COLO668 (cell line): Measurements from ENCODE around the gene SLC39A8.
"Not testable (repeated sequence)": the region's sequence is repeated elsewhere in the genome, so short reads cannot be mapped to it uniquely, and the experiment has no call there.

Experiments used
- DNase-seq: peaks from one replicate; lab custom pipeline; 2025; ENCODE audit not compliant: unreplicated experiment; lab: John Stamatoyannopoulos, UW

SLC39A8 gene

DNA sequence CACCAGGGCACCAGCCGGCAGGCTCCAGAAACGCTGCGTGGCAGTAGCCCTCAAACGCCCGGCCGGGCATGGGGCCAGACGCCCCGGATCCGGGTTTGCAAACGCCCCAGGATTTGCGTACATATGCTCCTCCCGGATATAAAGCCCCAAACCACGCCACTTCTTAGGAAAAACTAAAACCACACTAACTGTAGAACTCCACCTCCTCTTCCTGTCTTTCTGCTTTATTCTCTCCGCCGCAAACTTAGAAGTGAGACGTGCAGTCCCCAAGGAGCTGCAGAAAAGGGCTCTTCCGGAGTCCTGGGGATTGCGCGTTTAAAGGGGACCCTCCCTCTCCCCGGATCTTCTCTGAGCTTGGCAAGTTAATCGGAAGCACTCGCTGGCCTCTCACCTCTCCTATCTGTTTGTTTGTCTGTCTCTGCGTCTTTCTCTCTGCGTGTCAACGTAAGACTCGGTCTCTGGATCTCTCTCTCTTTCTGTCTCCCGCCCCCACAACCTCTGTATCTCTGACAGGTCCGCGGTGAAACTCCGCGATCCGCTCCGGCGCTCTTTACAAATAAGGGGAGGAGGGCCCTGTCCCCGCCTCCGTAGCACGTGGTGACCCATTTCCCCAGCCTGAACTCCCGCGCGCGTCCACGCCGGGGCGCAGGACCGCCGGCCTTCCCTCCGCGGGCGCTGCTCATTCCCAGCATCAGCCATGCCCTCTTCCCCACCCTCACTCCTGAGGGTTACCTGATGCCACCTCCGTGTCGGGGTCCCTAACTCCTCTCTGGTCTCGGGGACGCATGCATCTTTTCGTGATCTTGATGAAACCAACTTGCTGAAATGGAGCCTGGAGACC is at the start of gene SLC39A8:
TSS of gene SLC39A8 (minus strand) at position 529 of the 841 bp plus-strand sequence. CDS start 820 bp downstream, outside the sequence.
- DNase-seq = peak; percentile 91

DNA sequence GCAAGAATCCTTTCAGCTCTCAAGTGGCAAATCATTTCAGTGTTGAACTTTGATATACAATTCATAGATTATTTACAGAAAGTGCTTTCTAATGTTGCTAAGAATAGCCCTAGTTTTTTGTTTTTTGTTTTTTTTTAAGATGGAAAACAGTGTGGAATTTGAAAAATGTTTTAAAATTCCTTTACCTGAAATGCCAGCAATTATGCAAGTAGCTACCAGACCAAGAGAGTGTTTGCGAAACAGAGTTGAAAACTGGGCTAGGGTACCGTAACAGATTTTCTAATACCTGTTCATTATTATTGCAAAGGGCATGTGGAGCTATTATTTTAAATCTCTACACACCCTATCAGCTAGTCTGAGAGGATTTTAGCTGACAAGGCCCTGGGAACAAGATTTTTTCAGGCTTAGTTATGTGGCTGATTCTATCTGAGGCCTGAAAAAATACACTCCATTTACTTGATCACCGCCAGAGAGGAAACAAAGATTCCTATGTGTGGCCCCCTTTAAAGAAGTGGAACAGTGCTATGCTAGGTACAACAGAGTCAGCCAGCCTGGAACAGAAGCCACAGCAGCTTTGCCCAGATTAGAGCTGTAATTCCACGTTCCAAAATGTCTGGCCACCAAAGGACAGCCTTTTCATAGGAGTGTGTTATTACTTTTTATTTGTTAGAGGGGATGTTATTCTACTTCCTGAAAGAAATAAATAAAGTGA is 46.9 kb upstream of the SLC39A8 start:
- no peak for DNase-seq

DNA sequence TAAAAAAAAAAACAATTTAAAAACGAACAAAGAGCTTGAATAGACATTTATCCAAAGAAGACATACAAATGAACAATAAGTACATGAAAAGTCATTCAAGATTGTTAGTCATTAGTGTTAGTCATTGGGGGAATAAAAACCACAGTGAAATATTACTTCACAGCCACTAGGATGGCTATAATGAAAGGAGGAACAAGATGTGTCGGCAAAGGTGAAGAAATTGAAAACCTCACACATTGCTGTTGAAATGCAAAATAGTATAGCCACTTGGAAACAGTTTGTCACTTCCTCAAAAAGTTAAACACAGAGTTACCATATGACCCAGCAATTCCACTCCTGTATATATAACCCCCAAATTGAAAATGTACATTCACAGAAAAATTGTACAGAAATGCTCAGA is 45.2 kb upstream of the SLC39A8 start:
- DNase-seq = no peak

DNA sequence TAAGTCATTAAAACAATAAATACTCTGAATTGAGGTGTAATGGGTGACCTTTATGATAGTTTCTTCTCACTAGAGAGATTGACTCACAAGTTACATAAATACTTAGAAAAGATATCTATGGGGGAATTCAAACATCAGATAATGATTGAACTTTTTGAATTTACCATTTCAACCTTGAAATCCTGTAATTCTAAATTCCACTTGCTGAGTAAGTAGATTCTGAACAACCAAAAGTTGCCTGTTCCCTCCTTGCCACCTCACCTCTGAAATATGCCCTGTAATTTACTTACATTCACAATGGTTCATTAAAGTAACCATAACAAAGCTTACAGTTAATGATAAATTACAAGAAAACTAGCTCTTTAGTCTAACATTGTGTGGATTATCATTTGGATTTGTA is 43.3 kb upstream of the SLC39A8 start:
- DNase-seq = no peak

DNA sequence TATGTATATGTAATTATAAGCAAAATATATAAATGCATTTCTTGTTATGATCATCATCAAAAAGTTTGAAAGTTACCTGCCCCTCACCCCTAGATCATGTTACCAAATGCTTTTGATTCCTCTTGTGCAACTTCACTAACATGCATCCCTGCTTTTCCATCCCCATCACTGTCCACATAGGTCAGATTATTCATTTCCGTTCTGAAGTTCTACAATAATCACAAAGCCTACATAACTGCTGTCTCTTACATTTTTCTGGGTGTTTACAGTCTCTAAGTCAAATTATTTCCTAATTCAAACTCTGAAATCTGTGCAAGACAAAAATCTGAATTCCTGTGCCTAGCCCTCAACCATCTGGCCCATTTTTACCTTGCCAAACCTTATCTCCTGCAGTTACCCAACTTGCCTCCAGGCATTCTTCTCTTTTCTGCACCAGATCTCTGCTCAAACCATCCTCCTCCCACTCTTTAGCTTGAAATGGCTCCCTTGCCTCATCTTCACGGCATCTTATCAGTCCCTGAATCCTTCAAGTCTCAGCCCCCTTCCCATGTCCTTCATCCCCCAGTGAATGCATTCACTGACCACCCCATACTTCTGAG is 42.4 kb upstream of the SLC39A8 start:
- DNase-seq = no peak

DNA sequence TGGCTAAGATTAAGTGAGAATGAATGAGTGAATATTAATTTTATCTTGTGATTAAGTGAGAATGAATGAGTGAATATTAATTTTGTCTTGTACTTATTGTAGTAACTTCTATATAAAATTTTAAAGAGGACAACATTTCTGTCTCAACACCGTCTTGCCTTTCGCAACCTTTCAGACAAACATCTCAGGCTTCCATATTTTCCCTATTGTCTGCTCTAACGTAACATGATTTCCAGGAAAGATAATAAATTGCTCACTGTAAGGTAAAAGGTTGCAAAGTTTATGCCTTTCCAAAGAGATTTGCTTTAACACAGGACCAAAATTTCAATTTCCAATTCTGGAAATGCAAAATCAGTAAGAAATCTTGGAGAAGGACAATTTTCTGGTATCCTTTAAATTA is 41.7 kb upstream of the SLC39A8 start:
- no peak for DNase-seq

DNA sequence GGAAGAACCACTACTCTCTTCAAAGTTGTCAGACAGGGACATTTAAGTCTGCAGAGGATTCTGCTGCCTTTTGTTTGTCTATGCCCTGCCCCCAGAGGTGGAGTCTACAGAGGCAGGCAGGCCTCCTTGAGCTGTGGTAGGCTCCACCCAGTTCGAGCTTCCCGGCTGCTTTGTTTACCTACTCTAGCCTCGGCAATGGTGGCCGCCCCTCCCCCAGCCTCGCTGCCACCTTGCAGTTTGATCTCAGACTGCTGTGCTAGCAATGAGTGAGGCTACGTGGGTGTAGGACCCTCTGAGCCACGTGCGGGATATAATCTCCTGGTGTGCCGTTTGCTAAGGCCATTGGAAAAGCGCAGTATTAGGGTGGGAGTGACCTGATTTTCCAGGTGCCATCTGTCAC is 35.0 kb upstream of the SLC39A8 start:
- DNase-seq = not testable (repeated sequence)

DNA sequence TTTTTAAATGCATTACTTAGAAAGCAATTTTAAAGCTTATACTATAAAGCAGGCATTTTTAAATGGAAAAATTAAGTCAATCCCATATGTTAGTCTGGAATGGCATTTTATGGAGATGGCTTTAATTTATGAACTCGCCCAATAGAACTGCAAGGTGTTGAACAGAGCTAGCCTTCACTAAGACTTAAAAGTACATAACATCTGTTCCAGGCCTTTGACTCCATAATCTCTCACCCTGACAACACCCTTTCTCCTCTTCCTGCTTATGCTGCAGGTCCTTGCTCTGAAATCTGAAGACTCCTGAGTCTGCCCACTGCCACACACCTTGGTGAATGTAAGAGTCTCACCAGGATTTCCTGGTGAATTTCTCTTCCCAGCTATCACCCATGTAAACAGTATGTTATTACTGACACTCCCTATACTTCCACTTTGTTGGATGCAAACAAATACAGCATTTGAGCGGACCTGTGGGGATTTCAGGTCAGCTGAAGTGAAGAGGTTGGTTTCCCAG is 17.7 kb upstream of the SLC39A8 start:
- no peak for DNase-seq

DNA sequence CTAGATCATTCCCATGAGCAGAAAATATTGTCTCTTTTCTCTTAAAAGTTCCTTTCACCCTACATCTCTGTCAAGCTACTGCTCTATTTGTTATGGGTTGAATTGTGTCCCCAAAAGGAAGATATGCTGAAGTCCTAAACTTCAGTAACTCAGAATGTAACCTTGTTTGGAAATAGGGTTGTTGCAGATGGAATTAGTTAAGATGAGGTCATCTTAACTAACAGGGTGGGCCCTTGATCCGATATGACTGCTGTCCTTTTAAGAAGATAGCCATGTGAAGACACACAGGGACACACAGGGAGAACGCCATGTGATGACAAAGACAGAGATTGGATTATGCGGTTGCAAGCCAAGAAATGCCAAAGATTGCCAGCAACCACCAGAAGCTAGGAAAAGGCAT is 12.8 kb upstream of the SLC39A8 start:
- no peak for DNase-seq

DNA sequence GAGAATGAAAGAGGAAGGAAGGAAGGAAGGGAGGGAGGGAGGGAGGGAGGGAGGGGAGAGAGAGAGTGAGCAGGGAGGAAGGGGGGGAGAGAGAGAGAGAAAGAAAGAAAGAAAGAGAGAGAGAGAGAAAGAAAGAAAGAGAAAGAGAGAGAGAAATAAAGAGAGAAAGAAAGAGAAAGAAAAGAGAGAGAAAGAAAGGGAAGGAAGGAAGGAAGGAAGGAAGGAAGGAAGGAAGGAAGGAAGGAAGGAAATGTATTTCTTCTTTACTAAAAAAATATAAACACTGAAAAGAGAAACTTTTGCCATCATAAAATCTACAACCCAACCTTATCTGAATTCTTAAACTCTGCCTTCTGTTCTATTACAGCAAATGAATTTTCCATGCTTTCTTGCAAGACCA is 12.4 kb upstream of the SLC39A8 start:
- not testable (repeated sequence) for DNase-seq

DNA sequence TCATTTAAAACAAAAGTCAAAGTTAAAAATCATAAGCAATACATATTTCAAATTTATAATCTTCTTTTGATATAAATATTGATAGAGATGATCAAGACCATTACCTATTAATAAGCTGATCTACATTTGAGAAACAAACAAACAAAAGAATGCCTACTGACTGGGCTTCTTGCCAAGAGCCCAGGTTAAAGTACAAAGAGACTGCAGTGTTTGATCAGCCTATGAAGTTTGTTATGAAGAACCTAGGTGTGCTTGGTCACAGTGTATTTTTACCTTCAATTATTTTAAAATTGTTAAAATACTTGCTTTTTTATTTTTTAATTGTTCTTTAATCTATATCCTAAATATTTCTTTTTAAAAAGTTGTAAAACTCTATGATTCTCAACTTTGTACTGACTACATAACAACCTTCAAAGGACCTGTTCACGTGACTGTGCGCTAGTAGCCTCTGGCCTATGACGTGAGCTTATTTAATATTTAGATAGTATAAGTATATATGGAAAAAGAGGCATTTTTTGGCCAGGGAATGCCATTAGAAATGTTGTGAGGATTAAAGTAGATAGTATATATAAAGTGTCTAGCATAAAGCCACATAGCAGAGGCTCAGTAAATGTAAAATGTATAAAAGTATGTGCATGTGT is 11.4 kb upstream of the SLC39A8 start:
- DNase-seq = peak; percentile 37

DNA sequence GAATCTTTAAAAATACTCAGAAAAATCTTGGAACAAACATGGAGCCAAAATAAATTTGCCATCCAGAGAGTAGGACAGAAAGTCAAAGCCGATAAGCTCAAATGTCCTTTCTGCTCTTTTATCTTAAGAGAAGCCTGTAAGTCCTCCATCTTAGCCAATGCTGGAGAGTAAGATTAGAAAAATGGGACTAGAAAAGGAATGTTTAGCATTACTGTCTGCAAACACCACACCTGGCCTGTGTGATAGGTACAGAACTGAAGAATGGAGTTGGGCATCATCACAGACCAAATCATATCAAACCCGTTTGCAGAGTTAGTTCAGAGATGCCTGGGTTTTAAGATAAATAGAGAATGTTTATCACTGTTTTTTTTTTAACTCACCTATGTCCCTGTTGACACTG is 10.5 kb upstream of the SLC39A8 start:
- no peak for DNase-seq

DNA sequence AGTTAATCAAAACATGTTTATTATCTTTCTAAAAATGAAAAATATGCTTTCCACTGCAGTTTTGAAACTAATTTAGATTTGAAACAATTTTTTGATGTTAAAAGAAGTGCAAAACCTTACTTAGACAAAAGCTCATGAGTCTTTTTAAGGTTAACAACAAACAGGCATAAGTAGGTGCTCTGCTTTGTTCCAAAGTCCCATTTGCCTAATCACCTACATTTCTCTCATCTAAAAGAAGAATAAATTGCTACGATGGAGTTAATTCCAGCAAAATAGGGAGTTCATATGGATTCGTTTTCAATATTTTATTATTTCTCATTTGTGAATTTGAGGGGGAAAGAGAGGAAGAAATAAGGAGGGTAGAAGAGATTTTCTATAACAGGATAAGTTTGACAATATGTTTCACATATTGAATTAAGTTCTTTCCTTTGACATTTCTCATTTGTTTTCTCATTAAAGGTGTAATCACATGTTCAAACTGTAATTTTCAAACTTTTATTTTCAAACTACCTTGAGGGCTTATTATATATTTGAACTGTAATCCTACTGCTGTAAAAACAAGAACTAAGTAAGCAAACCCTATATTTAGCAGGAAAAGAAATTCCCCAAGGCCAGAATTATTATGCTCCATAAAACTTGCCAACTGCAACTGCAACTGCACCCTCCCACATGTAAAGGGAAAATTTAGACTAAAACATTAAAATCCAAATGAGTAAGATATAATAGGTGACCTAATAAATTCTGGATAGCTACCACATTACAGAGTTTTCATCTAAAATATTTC is 9.6 kb upstream of the SLC39A8 start:
- DNase-seq = no peak

DNA sequence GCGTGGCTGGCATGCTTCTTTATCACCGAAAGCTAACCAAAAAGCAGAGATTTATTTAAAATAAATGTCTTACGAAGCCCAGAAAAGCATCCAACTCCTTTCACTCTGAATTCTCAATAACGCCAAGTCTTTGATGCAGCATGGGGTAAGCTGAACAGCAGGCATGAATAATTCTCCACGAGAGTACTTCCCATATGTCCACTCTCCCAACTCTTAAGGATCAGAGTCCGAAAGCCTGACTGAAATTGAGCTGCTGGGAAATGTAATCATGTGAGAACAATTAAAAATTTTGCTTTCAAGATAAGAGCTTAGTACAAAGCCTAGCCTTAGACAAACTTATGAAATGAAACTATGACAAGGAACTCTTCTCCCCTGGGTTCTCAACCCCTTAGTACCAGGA is 7.5 kb upstream of the SLC39A8 start:
- no peak for DNase-seq

DNA sequence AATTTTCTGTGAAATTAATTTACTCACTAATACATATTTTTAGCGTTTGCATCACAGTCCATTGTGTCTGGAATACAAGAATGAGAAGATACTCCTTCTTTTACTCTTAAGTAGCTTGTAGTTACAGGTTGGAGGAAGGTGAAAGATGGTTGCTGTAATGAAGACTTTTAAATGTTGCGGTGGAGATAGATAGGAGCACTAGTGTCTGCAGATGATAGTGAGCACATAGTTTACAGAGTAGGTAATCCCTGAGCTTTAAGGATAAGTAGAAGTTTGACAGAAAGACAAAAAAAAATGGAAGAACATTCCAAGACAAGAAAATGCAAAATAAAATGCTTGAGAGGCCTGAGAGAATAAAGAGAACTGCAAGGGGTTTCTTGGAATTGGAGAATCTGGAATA is 5.4 kb upstream of the SLC39A8 start:
- no peak for DNase-seq

DNA sequence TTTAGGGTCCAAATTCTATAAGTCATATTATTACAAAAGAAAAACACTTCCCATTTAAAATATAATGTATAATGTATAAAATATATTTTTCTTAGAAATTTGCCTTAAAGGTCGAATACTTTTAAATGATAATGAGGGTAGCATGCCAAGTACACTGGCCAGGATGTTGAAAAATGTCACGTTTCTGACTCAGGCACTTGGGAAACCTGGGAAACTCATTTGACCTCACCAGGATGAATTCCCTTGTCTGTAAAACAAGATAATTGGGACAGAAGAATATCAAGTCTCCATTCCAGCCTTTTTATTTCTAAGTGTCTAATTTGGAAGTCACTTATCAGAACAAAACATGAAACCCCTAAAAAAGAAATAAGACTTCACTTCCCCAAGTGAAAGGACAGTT is 3.4 kb upstream of the SLC39A8 start:
- no peak for DNase-seq

DNA sequence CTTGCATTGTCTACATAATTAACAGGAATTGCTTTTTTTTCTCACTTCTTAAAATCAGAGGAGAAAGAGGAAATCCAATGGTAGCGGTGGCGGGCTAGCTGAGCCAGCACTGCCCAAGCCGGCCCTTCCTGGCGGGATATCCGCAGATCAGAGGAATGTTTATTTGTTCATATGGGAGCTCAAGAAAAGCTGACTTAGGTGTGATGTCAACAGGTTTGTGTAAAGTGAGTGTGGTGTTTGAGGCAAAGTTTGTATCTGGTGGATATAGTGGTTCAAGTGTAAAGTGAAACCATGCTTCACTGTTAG is 466 bp upstream of the SLC39A8 start:
- DNase-seq = no peak

DNA sequence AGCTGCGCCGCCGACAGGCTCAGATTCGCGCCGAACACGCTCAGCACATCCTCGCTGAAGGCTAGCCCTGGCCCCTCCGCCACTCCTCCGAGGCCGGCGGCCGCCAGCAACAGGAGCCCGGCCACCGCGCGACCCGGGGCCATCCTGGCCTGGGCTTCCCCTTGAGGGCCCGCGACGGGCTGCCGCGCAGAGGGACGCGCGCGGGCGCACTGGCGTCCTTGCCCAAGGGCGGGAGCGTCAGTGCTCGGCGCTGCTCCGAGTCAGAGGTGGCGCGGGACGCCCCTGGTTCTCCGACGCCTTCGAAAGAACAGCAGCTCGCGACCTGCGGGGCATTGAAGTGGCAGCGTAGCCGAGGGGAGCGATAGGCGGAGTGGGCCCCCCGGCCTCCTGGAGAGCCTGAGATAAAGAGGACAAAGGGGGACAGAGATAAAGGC is 745 bp downstream of the SLC39A8 start:
- DNase-seq = peak; percentile 91

DNA sequence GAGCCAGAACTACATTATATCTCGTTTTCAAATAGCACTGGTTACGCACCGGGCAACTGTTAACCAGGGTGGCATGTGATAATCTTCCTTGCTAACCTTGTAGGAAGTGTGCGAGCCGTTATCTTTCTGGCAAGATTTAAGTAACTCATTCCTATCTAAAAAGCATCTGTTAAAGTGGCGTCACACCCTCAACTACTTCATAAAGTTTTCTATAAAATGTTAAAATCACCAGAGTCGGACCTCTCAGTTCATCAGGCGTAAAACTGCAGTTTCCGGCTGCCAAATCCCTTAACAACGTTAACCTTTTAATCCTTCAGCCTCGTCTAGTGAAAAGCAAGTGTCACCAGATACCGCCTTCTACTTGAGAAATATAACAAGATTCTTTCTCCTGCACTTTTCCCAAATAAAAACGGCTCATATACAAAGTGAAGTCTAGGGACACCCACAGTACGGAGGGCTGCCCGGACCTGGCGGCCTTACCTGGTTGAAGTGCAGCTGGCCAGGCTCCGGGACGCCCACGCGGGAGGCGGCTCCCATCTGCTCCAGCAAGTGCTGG is 1.2 kb downstream of the SLC39A8 start:
- DNase-seq = no peak

DNA sequence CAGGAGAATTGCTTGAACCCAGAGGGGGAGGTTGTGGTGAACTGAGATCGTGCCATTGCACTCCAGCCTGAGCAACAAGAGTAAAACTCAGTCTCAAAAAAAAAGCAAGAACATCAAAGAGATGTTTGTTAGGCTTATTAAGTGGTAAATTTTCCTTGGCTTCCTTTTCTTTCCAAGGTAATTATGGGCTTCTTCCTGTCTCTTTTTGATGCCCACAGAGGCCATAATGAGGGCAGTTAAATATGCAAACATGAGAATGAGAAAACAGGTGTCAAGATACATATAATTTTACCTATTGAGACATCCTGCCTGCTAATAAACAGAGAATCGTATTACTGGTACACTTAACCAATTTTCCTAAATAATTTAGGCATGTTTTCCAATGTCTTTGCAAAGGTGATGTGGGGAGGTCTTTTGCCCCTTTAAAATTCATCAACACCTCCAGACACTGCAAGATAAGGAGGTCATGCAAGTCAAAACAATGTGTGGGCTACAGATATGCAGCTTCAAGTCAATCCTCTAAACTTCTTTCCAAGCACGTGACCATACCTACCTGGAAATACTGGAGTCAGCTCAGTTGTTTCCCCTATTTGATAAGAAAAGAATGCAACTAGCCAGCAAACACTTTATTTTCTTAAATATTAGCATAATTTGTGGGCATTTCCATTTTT is 2.7 kb downstream of the SLC39A8 start:
- DNase-seq = no peak
